GM12873 (cell line): ENCODE results near the gene ATP8B4.

ENCODE experiments used
- CTCF ChIP-seq: IDR thresholded peaks from 2 replicates; pipeline ENCODE4 v1.5.1; 2012; ENCODE audit warnings: low read depth, mild to moderate bottlenecking, moderate library complexity, low read length, control low read depth; ENCODE audit not compliant: insufficient read depth; ENCODE audit errors: missing control alignments

ATP8B4 gene

GRCh38 chr15:50009634-50010033 lies 109.4 kb downstream of the ATP8B4 start:
- TF ChIP-seq CTCF = no peak

- TF ChIP-seq CTCF = peak; percentile 91
Measured at GRCh38 chr15:50003786-50004334, 115.2 kb downstream of the ATP8B4 start.

GRCh38 chr15:49991587-49991986 lies 127.4 kb downstream of the ATP8B4 start:
- TF ChIP-seq CTCF = no peak

- no peak for TF ChIP-seq CTCF
Measured at GRCh38 chr15:49990835-49991545, 128.0 kb downstream of the ATP8B4 start.

- no peak for TF ChIP-seq CTCF
Measured at GRCh38 chr15:49989498-49989897, 129.5 kb downstream of the ATP8B4 start.

GRCh38 chr15:49988766-49989165 lies 130.3 kb downstream of the ATP8B4 start:
- no peak for TF ChIP-seq CTCF

- TF ChIP-seq CTCF = no peak
Measured at GRCh38 chr15:49987896-49988295, 131.1 kb downstream of the ATP8B4 start.
